Measurements from ENCODE around the gene PIK3CB.
"Not testable (repeated sequence)": the region's sequence is repeated elsewhere in the genome, so short reads cannot be mapped to it uniquely, and the experiment has no call there.

The PIK3CB gene

GRCh38 chr3:138802223-138802622, 32.5 kb downstream of the PIK3CB start:
- not testable (repeated sequence) for DNase-seq

GRCh38 chr3:138801792-138802191, 32.9 kb downstream of the PIK3CB start:
- no peak for DNase-seq

DNA sequence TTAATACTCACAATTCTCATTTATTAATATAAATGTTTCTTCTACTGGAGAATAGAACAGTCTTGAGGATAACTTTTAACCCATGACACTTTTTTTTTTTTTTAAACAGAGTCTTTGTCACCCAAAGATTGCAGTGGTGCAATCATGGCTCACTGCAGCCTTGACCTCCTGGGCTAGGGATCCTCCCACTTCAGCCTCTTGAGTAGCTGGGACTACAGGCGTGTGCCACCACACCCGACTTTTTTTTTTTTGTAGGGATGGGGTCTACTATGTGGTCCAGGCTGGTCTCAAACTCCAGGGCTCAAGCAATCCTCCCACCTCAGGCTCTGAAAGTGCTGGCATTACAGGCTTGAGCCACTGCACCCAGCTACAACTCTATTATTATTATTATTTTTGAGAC, 34.5 kb downstream of the PIK3CB start:
- DNase-seq: no peak

DNA sequence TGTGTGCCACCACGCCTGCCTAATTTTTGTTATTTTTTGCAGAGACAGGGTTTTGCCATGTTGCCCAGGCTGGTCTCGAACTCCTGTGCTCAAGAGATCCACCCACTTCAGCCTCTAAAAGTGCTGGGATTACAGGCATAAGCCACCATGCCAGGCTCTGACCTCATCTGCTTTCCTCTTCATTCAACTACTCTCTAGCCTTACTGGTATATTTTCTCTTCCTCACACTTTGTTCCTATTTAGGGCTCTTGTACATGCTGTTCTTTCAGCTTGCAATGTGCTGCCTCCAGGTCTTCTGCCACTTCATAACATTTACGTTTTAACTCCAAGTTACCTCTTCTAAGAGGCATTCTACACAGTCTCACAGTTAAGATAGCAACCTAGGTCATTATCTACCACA, 34.9 kb downstream of the PIK3CB start:
- DNase-seq: no peak

DNA sequence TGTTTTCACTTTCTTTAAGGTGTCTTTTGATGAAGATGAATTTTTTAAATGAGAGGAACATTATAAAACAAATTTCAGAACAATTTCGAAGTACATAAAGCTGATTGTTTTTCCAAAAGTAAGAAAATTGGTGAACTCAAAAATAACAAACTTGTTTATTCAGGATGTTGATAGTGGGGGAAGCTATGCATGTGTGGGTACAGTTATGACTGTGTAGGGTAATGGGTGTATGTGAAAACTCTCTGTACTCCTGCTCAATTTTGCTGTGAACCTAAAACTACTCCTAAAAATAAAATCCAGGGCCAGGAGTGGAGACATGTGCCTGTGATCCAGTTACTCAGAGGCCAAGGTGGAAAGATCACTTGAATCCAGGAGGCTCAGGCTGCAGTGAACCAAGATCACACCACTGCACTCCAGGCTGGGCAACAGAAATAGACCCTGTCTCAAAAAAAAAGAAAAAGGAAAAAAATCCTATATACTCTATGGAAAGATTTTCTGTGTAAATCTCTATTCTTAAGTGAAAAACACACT, 37.2 kb downstream of the PIK3CB start:
- no peak for DNase-seq

GRCh38 chr3:138796761-138797160, 38.0 kb downstream of the PIK3CB start:
- no peak for DNase-seq

DNA sequence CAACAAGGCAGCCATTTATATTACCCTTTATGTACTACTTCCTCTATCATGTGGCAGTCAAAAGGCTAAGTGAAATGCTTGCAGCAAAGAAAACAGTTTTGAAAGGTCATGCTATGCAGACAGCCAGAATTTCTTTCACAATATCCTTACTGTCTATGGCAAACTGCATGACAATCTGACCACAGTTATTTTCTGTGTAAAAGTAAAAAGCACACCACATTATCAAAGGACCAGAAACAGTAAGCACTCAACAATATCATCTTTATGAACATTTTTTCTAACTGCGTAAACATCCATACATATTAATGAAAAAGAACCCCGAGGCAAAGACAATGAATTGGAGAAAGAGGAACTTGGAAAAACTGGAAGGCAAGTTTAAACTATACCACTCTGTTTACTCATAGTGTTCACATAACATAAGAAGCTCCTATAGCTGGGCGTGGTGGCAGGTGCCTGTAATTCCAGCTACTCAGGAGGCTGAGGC, 47.9 kb downstream of the PIK3CB start:
- peak; percentile 87 for DNase-seq

GRCh38 chr3:138785951-138786350, 48.8 kb downstream of the PIK3CB start:
- DNase-seq: peak; percentile 25

DNA sequence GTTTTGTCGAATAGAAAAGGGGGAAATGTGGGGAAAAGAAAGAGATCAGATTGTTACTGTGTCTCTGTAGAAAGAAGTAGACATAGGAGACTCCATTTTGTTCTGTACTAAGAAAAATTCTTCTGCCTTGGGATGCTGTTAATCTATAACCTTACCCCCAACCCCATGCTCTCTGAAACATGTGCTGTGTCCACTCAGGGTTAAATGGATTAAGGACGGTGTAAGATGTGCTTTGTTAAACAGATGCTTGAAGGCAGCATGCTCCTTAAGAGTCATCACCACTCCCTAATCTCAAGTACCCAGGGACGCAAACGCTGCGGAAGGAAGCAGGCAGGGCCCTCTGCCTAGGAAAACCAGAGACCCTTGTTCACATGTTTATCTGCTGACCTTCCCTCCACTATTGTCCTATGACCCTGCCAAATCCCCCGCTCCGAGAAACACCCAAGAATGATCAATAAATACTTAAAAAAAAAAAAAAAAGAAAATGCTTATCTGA, 49.3 kb downstream of the PIK3CB start:
- DNase-seq: not testable (repeated sequence)

GRCh38 chr3:138782755-138783154, 52.0 kb downstream of the PIK3CB start:
- DNase-seq: no peak

DNA sequence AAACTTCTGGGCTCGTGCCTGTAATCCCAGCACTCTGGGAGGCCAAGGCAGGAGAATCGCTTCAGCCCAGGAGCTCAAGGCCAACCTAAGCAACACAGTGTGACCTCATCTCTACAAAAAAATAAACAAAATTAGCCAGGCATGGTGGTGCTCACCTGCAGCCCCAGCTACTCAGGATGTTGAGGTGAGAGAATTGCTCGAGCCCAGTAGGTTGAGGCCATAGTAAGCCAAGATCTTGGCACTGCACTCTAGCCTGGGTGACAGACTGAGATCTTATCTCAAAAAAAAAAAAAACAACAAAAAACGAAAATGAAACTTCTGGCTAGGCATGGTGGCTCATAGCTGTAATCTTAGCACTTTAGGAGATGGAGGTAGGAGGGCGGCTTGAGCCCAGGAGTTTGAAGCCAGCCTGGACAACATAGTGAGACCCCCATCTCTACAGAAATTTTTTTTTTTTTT, 53.7 kb downstream of the PIK3CB start:
- DNase-seq: peak; percentile 39

DNA sequence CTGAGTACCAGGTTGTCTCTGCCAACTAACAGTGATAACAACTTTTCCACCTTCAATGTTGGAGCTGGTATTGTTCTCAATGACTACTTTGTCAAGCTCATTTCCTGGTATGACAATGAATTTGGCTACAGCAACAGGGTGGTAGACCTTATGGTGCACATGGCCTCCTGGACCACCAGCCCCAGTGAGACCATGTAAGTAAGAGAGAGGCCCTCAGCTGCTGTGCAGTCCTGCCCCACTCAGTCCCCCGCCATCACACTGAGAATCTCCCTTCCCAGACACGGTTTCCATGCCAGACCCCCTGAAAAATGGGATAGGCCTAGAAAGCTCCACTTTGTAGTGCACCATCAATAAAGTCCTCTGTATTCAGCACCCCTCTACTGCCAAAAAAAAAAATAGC, 56.1 kb downstream of the PIK3CB start:
- no peak for DNase-seq

GRCh38 chr3:138776961-138777360, 57.8 kb downstream of the PIK3CB start:
- DNase-seq: no peak

GRCh38 chr3:138775254-138775595, 59.5 kb downstream of the PIK3CB start:
- DNase-seq: no peak

GRCh38 chr3:138774529-138775253, 60.0 kb downstream of the PIK3CB start:
- DNase-seq: peak; percentile 88

- DNase-seq: no peak
These were observed 63.1 kb downstream of the PIK3CB start for GRCh38 chr3:138771585-138771984.

DNA sequence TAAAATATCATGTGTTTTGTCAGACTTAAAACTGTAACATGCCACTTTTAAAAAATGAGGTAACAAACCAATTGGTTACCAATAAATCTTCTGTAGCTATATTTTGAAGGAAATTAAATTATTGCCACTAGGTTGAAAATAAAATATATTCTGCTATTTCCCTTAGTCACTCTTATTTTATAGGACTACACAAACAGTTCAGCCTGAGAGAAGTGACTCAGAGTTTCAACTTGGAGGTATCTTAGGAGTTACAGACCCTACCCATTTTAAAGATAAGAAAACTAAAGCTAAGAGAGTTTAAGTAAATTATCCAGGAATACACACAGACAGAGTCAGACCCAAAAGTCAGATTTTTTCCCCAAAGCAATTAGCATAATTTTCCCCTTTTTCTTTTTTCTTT, 65.1 kb downstream of the PIK3CB start:
- DNase-seq: no peak

DNA sequence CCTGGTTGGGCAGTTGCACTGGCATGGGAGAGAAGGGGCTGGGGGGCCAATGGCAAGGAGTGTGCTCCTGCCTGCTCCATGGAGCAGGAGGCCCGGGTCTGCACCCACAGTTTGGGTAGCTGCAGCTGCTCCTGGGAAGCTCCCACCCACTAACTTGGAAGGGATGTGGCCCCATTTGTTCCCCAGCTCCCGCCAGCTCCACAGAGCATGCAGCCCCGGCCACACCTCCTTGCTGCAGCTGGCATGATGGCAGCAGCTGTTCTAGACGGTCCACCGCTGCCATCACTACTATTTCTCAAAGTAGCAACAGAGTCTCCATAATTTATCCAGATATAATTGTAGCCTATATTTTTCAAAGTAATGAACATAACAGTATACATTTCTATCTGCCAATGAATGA, 65.8 kb downstream of the PIK3CB start:
- DNase-seq: no peak

- no peak for DNase-seq
These were observed 66.6 kb downstream of the PIK3CB start for GRCh38 chr3:138768125-138768524.

GRCh38 chr3:138767498-138768104, 67.1 kb downstream of the PIK3CB start:
- no peak for DNase-seq

- no peak for DNase-seq
These were observed 73.7 kb downstream of the PIK3CB start for GRCh38 chr3:138761002-138761401.

GRCh38 chr3:138748190-138748589, 86.5 kb downstream of the PIK3CB start:
- no peak for DNase-seq

GRCh38 chr3:138747225-138747624, 87.5 kb downstream of the PIK3CB start:
- no peak for DNase-seq

- DNase-seq: no peak
These were observed 94.7 kb downstream of the PIK3CB start for GRCh38 chr3:138740072-138740471.
